Measurements from ENCODE around the gene CEP128. TPM values are rescaled to one million over a fixed set of nuclear protein-coding genes. Genes with fewer than 3 reads are reported as not detected.
"Not testable (repeated sequence)": the region's sequence is repeated elsewhere in the genome, so short reads cannot be mapped to it uniquely, and the experiment has no call there.

CEP128 gene
- polyA plus RNA-seq, 1 of the 3 experiments (the other 2 are of a cell fraction): 1.2 TPM

DNA sequence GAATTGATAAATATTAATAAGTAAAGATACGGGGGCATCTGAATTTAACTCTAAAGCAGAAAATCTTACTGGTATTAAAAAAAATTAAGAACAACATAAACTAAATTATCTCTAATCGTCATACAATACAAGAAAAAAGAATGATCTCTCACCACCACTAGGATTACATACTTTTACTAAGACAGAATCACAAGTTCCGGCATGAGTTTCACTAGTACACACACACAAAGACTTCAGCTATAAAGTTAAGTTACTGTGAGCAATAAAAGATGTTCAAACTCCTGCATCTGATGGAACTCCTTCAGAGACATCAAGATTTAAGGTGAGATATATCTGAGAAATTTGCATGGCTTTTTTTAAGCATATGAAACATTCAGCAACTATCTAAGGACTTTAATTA, 21.9 kb downstream of the CEP128 start (continued):
- TF ChIP-seq USF1 (IDR thresholded peaks at IDR 0.05; ENCODE audit: borderline replicate concordance, low read depth): no peak
- TF ChIP-seq MEF2A (IDR thresholded peaks at IDR 0.05; ENCODE audit: borderline replicate concordance, low read depth): no peak
- TF ChIP-seq NRF1 (IDR thresholded peaks at IDR 0.05; ENCODE audit: low read depth, low read length): no peak
- TF ChIP-seq GATA2 (CRISPR knock-in tag; IDR thresholded peaks at IDR 0.05): no peak
- no peak for TF ChIP-seq CTCF (IDR thresholded peaks at IDR 0.05)
- TF ChIP-seq EP300 (IDR thresholded peaks at IDR 0.05; ENCODE audit: borderline replicate concordance in 1 of 2, low read depth in 1 of 2, low read length in 1 of 2): no peak
- TF ChIP-seq FOSL2 (IDR thresholded peaks at IDR 0.05; ENCODE audit: borderline replicate concordance, low read depth): no peak
- TF ChIP-seq ELF1 (IDR thresholded peaks at IDR 0.05): no peak
- no peak for TF ChIP-seq TCF12 (IDR thresholded peaks at IDR 0.05)
- no peak for TF ChIP-seq CHD2 (IDR thresholded peaks at IDR 0.05; ENCODE audit: low read length, partially characterized antibody)
- TF ChIP-seq RFX5 (IDR thresholded peaks at IDR 0.05; ENCODE audit: low read length): no peak

DNA sequence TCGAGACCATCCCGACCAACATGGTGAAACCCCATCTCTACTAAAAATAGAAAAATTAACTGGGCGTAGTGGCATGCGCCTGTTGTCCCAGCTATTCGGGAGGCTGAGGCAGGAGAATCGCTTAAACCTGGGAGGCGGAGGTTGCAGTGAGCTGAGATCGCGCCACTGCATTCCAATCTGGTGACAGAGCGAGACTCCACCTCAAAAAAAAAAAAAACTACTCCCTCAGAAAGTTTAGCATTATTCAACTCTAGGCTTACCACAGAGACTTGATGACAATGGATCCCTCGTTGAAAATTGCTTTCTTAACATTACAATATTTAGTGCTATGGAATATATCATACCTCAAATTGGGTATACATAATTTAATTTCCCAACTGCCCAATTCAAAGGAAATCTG, 29.5 kb downstream of the CEP128 start:
- 96% methylated on average over 11 of the region's 11 CpGs for WGBS (ENCODE audit: low lambda C conversion rate)
- POLR2A ChIA-PET; H3K4me3 ChIP-seq (ENCODE audit: low read depth in 2 of 2, low read length in 1 of 2); H3K27ac ChIP-seq (ENCODE audit: low read depth in 2 of 2, low read length in 1 of 2); H2AFZ ChIP-seq (ENCODE audit: low read depth); H3K36me3 ChIP-seq (replicated peaks in 1 of 2; ENCODE audit: control insufficient read depth in 1 of 2, insufficient read depth in 2 of 2, low read length in 1 of 2); H3K4me2 ChIP-seq; CTCF ChIA-PET; H3F3A ChIP-seq (replicated peaks; ENCODE audit: insufficient read depth); H3K79me2 ChIP-seq (ENCODE audit: insufficient read depth); H3K27me3 ChIP-seq (ENCODE audit: insufficient read depth); H3K9me3 ChIP-seq; H4K20me1 ChIP-seq (ENCODE audit: insufficient read depth); H3K9ac ChIP-seq; H3K9me2 ChIP-seq; DNase-seq; H3K4me1 ChIP-seq (ENCODE audit: control insufficient read depth in 1 of 2, insufficient read depth in 2 of 2, low read depth in 1 of 2, low read length in 1 of 2): not testable (repeated sequence)

GRCh38 chr14:80906946-80907345, 34.6 kb downstream of the CEP128 start:
- 0 out of 2 replicates have a peak, but pooled peaks cover 4% of the 10 kb centered on the region for H3K79me2 ChIP-seq (ENCODE audit: insufficient read depth)
- H3F3A ChIP-seq (replicated peaks; ENCODE audit: insufficient read depth): no peaks in the 10 kb centered on the region
- H3K9me2 ChIP-seq: no peaks in the 10 kb centered on the region
- TF ChIP-seq TCF12 (IDR thresholded peaks at IDR 0.05) (0 out of 2 replicates have a peak, but pooled peaks have one; percentile 19), GABPA (IDR thresholded peaks at IDR 0.05; ENCODE audit: low read depth) (no peak)
- no peaks in the 10 kb centered on the region for H3K27me3 ChIP-seq (ENCODE audit: insufficient read depth)
- no peak overlapping the region for H3K9ac ChIP-seq
- H3K4me1 ChIP-seq (ENCODE audit: control insufficient read depth in 1 of 2, insufficient read depth in 2 of 2, low read depth in 1 of 2, low read length in 1 of 2): no peaks in the 10 kb centered on the region
- H2AFZ ChIP-seq (ENCODE audit: low read depth): no peak overlapping the region
- H3K9me3 ChIP-seq: no peaks in the 10 kb centered on the region
- H3K4me3 ChIP-seq (ENCODE audit: low read depth in 2 of 2, low read length in 1 of 2): no peak overlapping the region
- ChIA-PET CTCF (interaction anchor here (0.8 kb wide), 1 partner anchor 80 kb away, joined by 3 read pairs; no protein-coding TSS in a partner anchor), POLR2A (no interaction called here)
- no peak overlapping the region; a peak in 1 of 4 replicates for H3K27ac ChIP-seq (ENCODE audit: low read depth in 2 of 2, low read length in 1 of 2)
- WGBS (ENCODE audit: low lambda C conversion rate): 81% methylated on average over 4 of the region's 4 CpGs
- H3K4me2 ChIP-seq: no peak overlapping the region
- no peaks in the 10 kb centered on the region for H4K20me1 ChIP-seq (ENCODE audit: insufficient read depth)
- no peak for DNase-seq
- H3K36me3 ChIP-seq (replicated peaks in 1 of 2; ENCODE audit: control insufficient read depth in 1 of 2, insufficient read depth in 2 of 2, low read length in 1 of 2): peaks cover 0 to 10% of the 10 kb centered on the region in 2 experiments

Measured in SK-N-SH (cell line).